Activated CD8-positive, alpha-beta memory T cell treated with anti-CD3 and anti-CD28 coated beads for 36 hours (primary cell): Measurements from ENCODE around the gene ZFP36. TPM values are rescaled to one million over a fixed set of nuclear protein-coding genes. Genes with fewer than 3 reads are reported as not detected.

Source experiments
- CTCF ChIA-PET: fragments of 350-600 bp; sonication (Branson Sonifier 250); formaldehyde crosslinking; loops from one replicate; lab custom pipeline; 2021; ENCODE audit warnings: antibody characterized with exemption; lab: Charles Lee
- POLR2A ChIA-PET: fragments of 350-600 bp; sonication (Branson Sonifier 250); formaldehyde crosslinking; loops from one replicate; lab custom pipeline; 2021; ENCODE audit warnings: antibody characterized with exemption; lab: Charles Lee
- total RNA-seq, 2 experiments: library from RNA; stranded (reverse); gene quantifications; one replicate each; pipeline ENCODE4 v1.2.3, GENCODE V29; 2021

ZFP36 gene
- total RNA-seq, 2 experiments from 2014 or later: 16.6 to 17.4 TPM

DNA sequence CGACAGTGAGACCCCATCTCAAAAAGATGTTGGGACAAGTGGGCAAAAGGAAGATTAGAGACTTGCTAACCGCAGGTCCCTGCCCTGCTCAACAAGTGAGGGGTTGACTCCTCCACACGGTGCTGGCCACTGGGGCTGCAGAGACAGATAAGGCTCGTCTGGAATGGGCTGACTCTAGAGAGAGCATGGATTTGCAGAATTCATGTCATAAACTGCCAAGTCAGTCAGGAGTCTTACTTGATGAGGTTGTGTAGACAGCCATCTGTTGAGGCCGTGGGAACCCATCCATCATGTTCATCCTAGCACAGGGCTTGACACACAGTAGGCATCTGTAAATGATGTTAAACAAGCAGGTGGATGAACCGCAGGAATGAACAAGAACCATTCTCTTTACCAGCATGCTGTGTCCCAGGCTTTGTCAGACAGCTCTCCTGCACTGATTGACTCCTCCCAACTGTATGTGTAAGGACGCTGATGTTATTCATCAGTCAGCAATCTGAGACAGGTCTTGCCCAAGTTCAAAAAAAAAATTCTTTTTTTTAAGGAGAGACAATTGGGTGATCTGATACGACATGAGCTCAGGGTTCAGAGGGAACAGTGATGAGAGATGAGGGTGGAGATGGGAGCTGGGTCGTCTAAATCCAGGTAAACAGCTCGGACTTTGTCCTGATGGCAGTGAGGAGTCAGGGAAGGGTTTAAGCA, 24.6 kb upstream of the ZFP36 start:
- CTCF ChIA-PET: no interaction called here
- POLR2A ChIA-PET: no interaction called here

DNA sequence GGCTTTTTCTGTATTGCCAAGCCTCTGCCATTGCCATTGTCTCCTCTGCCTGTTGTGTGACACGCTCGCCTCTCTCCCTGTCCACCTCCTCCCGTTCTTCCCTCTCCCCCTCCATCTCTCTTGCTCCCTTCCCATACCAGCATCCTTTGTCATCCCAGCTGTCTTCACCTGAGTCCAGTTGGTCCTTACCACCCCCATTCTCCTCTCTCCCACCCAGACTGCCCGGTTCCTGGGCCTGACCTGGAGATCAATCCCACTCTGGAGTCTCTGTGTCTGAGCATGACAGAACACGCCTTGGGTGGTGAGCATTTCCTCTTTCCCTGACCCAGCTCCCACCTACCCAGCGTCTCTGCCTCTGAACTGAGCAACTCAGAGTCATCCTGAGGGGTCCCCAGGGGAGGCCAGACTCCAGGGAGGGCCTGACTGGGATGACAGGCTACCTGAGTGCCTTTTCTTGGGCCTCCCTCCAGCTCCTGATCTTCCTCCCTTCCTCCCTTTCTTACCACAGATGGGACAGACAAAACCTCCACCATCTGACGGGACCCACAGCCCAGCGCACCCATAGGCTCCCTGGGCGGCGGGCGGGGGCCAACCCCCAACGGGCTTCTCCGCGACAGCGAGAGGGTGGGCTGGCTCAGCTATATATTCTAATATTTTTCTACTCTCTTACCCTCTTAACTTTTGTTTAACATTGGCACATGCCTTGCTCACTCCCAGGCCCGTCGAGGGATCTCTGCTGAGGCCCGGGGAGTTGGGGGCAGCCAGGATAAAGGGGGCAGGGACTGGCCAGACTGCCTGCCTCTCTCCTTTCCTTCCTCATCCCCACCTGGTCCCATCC, 23.4 kb upstream of the ZFP36 start:
- POLR2A ChIA-PET: no interaction called here
- CTCF ChIA-PET: no interaction called here

DNA sequence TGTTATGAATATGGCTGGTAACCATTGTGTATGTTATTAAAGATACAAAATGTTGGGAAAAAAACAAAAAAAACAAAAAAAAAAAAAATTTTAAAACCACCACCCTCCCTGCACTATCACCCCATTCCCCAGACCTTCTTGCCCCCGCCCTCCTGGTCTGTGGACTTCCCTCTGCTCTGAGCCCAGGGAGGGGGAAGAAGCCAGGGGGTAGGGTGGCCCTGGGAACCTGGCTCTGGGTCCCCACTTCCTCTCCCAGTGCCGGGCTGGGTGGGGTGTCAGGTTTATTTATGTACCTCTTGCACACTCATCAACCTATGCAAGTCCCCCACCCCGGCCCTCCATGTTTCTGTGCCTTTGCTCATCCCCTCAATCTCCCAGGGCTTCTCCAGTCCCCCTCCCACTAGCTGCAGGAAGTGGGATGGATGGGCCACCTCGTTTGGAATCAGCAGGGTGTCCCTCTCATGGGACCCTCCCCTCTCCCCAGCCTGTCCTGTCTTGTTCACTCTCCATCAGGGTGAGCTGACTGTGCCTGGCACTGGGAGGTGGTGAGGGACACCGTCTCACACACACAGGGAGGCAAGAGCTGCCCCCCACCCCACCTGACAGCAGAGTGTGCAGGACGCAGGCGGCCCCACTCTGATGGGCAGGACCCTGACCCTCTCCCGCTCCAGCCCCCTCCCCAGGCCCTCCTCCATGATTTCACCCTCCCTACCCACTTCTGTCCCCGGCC, 21.6 kb upstream of the ZFP36 start:
- CTCF ChIA-PET: no interaction called here
- POLR2A ChIA-PET: no interaction called here

DNA sequence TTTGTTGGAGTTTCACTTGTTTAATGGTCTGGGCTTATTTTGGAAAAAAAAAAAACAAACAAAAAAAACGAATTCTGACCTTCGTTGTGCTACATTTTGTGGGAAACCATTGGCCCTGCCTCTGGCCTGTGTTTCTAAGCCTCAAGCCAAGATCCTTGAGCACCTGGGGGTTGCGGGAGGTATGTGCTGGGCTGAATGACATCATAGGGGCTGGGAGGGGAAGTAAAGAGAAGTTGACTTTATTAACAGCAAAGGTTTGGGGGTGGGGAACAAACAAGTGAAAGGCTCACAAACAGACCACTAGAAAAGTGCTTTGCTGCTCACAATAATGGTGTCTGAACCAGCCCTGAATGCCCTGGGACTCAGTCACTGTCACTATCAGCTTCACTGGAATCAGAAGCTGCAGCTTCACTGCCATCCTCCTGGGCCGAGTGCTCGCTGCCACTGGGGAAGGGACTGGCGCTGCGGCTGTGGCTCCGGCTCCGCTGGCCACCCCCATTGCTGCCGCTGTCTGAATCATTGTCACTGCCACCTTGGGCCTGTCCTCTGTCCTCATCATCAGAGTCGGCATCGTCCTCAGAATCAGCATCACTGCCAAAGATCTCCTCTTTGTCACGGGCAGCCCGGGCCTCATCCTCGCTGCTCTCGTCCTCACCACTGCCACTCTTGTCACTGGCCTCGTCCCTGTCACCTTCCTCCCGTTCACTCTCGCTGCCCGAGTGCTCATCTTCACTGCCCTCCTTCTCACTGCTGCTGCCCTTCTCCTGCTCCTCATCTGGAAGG, 20.8 kb upstream of the ZFP36 start:
- ChIA-PET POLR2A (no interaction called here), CTCF (no interaction called here)

DNA sequence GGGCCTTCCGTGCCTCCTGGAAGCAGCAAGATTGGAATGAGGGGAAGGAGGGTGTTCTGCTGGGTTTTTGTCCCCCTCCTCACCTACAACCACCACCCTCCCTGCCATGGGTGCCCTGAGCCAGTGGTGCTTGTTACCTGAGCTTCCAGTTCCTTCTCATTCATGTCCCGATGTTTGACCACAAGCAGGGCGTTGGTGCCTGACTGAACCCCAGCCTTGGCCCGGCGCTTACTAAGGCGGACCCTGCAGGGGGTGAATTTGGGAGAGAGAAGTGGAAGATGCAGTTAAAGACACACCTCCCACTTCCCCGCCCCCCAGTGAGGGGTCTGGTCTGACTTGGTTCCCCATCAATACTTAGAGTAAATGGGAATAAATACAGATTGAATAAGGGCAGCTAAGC, 20.1 kb upstream of the ZFP36 start:
- ChIA-PET CTCF (no interaction called here), POLR2A (no interaction called here)

DNA sequence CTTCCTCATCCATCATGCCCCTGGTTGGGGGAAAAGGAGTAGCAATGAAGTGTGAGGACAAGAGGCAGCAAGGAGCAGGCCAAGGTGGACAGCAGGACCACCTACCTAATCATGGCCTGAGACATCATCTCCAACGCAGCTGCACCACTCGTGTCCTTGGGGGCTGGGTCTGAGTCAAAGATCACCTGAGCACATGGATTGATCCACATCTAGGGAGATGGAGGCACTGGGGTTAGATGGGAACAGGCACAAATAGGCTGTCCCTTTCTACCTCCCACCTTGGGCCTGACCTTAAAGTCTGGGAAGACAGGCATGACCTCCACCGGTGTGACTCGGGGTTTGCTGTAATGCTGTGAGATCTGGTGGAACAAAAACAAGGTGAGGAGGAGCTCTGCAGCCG, 18.0 kb upstream of the ZFP36 start:
- ChIA-PET POLR2A (no interaction called here), CTCF (interaction anchor here (0.7 kb wide), 1 partner anchor 22 kb away, joined by 3 read pairs; no protein-coding TSS in a partner anchor)

DNA sequence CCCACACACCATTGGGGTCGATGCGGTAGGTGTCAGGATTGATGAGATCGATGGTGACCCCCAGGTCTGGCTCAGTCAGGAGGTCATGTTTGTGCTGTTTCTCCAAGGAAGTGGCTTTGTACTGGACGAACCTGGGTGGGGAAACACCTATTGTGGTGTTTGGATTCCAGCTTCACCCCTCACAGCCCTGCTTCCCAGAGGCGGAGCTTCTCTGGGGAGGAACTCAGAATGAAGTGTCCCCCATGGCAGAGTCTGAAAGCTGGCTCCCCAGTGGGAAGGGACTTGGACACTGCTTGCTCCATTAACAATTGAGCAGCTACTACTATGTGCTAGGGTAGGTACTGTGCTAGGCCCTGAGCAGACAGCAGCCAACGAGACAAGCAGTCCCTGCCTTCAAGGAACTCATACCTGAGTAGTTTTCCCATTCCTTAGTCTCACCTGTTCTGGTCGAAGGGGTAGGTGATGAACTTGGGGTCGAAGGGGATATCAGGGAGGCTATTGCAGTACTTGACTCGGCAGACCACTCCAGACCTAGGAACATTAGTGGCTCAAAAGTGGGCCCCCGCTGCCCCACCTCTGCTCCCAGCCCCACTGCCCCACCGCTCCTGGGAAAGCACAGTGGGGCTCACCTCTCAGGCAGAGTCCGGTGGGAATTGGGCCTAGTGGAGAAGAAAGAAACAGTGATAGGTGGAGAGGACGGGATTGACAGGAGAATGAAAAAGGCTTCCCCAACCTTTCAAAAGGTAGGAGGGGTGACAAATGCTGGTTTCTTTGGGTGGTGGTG, 16.8 kb upstream of the ZFP36 start:
- CTCF ChIA-PET: interaction anchor here (0.8 to 5.7 kb wide), 2 partner anchors 22 to 130 kb away, joined by 3 to 40 read pairs; partner anchors contain the start of gene PLEKHG2
- POLR2A ChIA-PET: no interaction called here

DNA sequence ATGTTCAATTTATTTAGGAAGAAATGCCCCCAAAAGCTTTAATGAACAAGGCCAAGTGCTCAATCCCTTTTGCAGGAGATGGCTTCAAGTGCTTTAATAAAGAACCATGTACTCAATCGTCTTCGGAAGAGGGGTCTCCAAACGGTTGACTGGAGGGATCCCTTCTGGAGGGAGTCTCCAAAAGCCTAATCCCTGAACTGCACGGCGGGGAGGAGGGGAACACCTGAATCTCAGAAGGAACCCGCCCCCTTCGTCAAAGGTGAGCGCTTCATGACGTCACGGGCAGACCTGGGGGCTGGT, 16.2 kb upstream of the ZFP36 start:
- ChIA-PET CTCF (interaction anchor here (0.8 to 5.7 kb wide), 4 partner anchors 11 to 113 kb away, joined by 3 to 40 read pairs (median 6); partner anchors contain the start of gene PLEKHG2), POLR2A (interaction anchor here (1.2 to 2.2 kb wide), 5 partner anchors 11 to 149 kb away, joined by 4 to 19 read pairs (median 11); partner anchors contain the start of genes EID2, RPS16 and SAMD4B)

DNA sequence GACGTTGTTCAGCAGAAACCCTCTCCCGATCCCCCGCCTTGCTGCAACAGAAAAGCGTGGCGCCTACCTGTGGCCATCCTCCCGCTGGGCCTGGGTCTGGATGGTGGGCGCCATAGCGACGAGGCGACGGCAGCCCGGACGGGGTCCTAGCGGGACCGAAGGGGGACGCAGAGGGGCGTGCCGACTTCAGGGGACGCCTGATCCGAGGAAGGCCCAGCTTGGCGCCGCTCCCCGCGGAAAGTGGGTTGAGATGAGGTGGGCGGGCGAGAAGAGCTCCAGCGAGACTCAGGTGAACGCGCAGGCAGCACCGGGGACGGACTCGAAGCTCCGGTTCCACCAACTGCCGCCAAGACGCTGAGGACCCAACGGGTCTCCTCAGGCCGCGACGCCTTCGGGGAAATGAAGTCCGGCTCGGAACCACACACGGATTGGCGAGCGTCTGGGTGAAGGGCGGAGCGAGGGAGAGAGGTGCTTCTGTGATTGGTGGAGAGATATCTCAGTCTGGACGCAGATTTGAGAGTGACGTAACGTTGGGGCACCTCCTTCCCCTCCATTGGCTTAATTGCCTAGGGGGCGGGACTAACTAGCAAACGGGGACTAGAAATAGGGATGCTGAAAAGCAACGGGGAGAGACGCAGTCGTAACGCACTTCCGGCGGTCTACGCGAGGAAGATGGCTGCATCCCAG, 15.8 kb upstream of the ZFP36 start, which contains the start of the genes MED29 and PAF1:
MED29 (plus strand) TSS at position 628 of the 687 bp plus-strand sequence; CDS start at position 673, 45 bp downstream.
PAF1 (minus strand) TSS at position 356 of the 687 bp plus-strand sequence; CDS start at position 114, 242 bp downstream.
- POLR2A ChIA-PET: interaction anchor here (0.6 to 2.2 kb wide), 8 partner anchors 9 to 149 kb away, joined by 3 to 19 read pairs (median 5); partner anchors contain the start of genes EID2, RPS16 and SAMD4B
- CTCF ChIA-PET: interaction anchor here (0.7 to 5.7 kb wide), 8 partner anchors 9 to 113 kb away, joined by 3 to 40 read pairs (median 3); partner anchors contain the start of genes PLEKHG2 and RPS16

DNA sequence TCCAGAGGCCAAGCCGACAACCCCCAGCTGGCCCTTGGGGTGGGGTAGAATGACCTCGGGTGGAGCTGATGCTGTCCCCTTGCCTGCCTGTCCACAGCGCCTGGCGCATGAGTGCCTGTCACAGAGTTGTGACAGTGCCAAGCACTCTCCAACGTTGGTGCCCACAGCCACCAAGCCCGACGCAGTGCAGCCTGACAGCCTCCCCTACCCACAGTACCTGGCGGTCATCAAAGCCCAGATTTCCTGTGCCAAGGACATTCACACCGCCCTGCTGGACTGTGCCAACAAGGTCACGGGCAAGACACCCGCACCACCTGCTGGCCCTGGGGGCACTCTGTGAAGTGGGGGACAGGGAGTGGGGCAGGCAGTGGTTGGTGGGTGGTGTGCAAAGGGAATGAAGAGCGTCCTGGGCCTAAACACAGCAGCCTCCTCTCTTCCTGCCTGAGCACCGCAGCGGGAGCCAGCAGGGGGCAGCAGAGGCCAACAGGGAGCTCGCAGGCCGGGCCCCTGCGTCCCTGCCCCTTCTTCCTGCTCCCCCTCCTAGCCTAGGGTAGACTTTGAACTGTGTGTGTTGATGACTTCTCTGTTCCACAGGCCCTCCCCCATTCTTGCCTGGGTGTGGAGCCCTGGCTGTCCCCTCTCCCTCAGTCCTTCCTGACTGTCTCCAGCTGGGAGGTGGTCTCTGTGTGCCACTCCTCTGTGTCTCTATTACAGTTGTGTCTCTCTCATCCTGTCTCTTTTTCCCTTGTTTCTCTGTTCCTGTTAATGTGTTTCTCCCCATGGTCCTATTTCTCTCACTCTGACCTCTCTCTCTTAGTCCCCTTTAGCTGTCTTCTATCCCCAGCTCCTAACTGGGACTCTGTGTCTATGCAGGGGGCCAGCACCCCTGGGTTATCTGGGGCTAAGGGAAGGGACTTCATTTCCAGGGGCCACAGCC, 9.0 kb upstream of the ZFP36 start:
- POLR2A ChIA-PET: interaction anchor here (0.5 to 2.3 kb wide), 8 partner anchors 10 to 533 kb away, joined by 3 to 20 read pairs (median 6); partner anchors contain the start of genes PLEKHG2, RPS16 and ZFP36
- CTCF ChIA-PET: interaction anchor here (0.8 to 4.0 kb wide), 16 partner anchors 10 to 135 kb away, joined by 3 to 72 read pairs (median 5); partner anchors contain the start of genes EID2B, GMFG, PLEKHG2 and RPS16

DNA sequence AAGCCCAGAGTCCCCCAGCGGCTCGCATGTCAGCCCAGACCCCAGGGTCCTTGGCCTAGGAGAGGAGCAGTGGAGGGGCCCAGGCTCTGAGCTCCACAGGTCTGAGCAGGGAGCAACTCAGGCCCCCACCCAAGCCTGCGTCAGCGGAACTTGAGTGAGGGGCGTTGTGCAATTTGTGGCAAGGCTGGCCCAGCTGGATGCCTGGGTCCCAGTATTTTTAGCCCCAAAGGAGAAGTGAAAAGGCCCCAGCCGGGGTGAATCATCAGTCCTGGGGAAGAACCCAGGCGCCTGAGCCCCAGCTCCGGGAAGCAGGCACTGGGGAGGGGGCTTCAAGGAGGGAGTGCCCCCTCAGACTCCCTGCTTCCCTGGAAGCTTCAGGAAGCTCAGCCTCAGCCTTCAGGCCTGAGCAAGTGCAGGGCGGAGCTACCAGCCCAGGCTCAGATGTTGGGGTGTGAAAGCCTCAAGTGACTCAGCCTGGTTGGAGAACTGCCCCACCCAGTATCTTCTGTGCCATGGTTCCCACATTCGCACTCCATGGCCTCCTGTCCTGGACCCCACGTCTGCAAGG, 8.3 kb upstream of the ZFP36 start:
- POLR2A ChIA-PET: interaction anchor here (0.6 to 2.3 kb wide), 7 partner anchors 9 to 534 kb away, joined by 3 to 20 read pairs (median 6); partner anchors contain the start of genes PLEKHG2, RPS16 and ZFP36
- CTCF ChIA-PET: interaction anchor here (0.6 to 4.0 kb wide), 15 partner anchors 10 to 134 kb away, joined by 3 to 72 read pairs (median 5); partner anchors contain the start of genes EID2B, GMFG, PLEKHG2 and RPS16

DNA sequence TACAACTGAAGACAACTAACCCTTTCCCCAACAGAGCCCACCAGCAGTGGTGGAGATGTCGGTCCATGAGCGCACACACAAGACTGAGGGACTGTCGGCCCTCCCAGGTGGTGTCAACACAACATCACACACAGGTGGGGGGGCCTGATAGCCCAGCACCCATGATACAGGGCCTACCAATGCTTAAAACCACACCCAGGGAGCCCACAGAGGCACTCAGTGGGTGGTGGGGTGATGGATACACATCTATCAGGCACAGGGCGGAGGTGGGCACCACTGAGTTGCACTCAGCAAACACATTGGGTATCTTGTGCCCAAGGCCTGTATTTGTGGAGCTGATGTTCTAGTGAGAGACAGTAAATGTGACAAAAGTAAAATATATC, 7.0 kb upstream of the ZFP36 start:
- ChIA-PET CTCF (interaction anchor here (0.7 to 3.2 kb wide), 4 partner anchors 8 to 49 kb away, joined by 3 to 56 read pairs (median 22); partner anchors contain the start of genes MED29, PLEKHG2 and ZFP36), POLR2A (interaction anchor here (0.8 to 2.3 kb wide), 3 partner anchors 8 to 12 kb away, joined by 5 to 13 read pairs (median 5); partner anchors contain the start of genes MED29, PAF1 and PLEKHG2)

DNA sequence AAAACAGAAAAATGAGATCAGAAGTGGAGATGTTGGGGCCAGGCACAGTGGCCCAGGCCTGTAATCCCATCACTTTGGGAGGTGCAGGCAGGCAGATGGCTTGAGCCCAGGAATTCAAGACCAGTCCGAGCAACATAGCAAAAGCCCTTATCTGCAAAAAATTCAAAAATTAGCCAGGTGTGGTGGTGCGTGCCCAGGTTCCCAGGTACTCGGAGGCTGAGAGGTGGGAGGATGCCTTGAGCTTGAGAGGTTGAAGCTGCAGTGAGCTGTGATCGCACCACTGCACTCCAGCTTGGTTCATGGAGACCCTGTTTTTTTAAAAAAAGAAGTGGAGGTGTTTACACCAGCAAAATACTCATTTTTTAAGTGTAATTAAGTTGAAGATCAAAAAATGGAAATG, 6.6 kb upstream of the ZFP36 start:
- POLR2A ChIA-PET: interaction anchor here (0.8 to 1.3 kb wide), 2 partner anchors 8 to 9 kb away, joined by 5 read pairs; partner anchors contain the start of genes MED29 and PAF1
- CTCF ChIA-PET: interaction anchor here (0.7 to 3.0 kb wide), 3 partner anchors 9 to 50 kb away, joined by 3 to 40 read pairs (median 3); partner anchors contain the start of genes MED29 and PLEKHG2

DNA sequence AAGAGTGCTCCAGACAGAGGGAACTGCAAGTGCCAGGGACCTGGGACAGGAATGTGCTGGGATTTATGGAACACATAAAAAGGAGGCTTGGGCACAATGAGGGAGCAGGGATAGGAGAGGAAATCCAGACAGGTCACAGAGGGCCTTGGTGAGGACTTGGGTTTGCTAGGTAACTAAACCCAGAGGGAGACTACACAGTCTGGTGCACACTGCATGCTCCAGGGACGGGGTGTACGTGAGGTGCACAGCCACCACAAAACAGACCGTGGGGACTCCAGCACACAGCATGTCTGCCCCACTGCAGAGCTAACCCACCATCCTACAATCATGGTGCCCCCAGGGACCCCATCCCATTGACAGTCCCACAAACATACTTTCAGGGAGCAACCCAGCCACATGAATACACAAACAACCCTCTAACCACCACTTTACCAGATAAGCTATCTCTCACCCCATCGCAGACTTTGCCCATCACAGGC, 5.5 kb upstream of the ZFP36 start:
- ChIA-PET POLR2A (interaction anchor here (0.7 to 4.6 kb wide), 7 partner anchors 8 to 131 kb away, joined by 3 to 38 read pairs (median 5); partner anchors contain the start of genes EID2B, MED29, PAF1 and PLEKHG2), CTCF (interaction anchor here (0.6 to 3.0 kb wide), 9 partner anchors 10 to 275 kb away, joined by 3 to 40 read pairs (median 4); partner anchors contain the start of genes MED29, PAF1, PLEKHG2 and RPS16)
